Caki2 (cell line): ENCODE measurements around the gene SLC2A6. TPM values are rescaled to one million over a fixed set of nuclear protein-coding genes. Genes with fewer than 3 reads are reported as not detected.
A peak's percentile ranks its signal among the peaks of the same experiment; 100 is the strongest.
"Not testable (repeated sequence)": the region's sequence is repeated elsewhere in the genome, so short reads cannot be mapped to it uniquely, and the experiment has no call there.

ENCODE experiments used
- DNase-seq: peaks from one replicate; pipeline ENCODE4 v3.0.0-alpha.2; 2015; ENCODE audit warnings: low read depth
- in situ Hi-C: cut with HindIII; loops from 2 replicates; pipeline ENCODE4 v1.10.0; 2016; ENCODE audit warnings: low sequenced_read_pairs, low pct_unique_long_range_greater_than_20kb, mixed read lengths
- total RNA-seq: library from RNA; depleted of rRNA; stranded (reverse); fragments of >200 nt; shearing (Covaris generic); gene quantifications from 2 replicates; pipeline ENCODE4 v1.2.3, GENCODE V29; 2014; ENCODE audit warnings: low replicate concordance

SLC2A6 gene
- total RNA-seq, 1 experiment from 2014 or later = 19.6 TPM

DNA sequence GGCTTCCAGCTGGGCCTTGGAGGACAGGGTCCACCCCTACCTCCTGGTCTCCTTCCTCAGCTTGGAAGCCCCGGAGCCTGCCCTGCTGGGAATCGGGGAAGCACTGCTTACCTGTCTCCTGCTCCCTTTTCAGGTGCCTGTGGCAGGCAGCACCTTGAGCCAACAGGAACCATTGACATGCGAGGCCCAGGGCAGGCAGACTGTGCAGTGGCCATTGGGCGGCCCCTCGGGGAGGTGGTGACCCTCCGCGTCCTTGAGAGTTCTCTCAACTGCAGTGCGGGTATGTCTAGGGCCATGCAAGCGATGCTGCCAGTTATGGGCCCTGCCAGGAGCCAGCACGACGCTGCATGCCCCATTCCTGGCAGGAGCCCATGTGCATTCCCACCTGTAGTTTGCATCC lies 23.0 kb downstream of the SLC2A6 start:
- in situ Hi-C loops = no loop called here
- DNase-seq = no peak

- DNase-seq = no peak
- in situ Hi-C loops = no loop called here
These were observed 23.8 kb downstream of the SLC2A6 start for GRCh38 chr9:133454943-133455673.

GRCh38 chr9:133454325-133454724 lies 24.6 kb downstream of the SLC2A6 start:
- no peak for DNase-seq
- in situ Hi-C loops = no loop called here

- in situ Hi-C loops = no loop called here
- no peak for DNase-seq
These were observed 25.2 kb downstream of the SLC2A6 start for GRCh38 chr9:133453651-133454050.

DNA sequence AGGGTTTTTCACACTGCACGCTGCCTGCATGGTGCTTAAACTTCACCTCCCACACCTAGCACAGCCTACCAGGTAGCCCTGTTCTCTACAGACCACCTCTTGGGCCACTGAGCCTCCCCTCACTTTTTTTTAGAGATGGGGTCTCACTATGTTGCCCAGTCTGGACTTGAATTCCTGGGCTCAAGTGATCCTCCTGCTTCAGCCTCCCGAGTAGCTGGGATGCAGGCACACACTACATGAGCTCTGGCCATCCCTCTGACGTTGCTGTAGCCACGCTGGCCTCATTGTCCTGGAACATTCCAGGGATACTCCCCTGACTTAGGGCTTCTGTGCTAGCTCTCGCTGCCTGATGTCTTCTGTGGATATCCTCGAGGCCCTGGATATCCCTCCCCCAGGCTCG lies 26.3 kb downstream of the SLC2A6 start:
- no peak for DNase-seq
- in situ Hi-C loops = no loop called here

DNA sequence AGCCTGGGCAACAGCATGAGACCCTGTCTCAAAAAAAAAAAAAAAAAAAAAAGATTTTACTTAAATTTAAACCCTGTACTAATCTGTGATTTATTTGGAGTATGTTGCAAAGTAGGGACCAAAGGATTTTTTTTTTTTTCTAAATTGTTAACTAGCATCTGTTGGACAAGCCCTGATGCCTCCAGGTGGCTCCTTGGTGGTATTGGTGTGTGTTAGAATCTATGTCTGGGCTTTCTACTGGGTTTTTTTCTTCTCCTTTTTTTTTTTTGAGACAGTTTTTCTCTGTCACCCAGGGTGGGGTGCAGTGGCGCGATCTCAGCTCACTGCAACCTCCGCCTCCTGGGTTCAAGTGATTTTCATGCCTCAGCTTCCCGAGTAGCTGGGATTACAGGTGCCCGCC lies 27.0 kb downstream of the SLC2A6 start:
- in situ Hi-C loops, DNase-seq: not testable (repeated sequence)

GRCh38 chr9:133449760-133450159 lies 29.1 kb downstream of the SLC2A6 start:
- in situ Hi-C loops = no loop called here
- DNase-seq = peak; percentile 38

GRCh38 chr9:133448487-133448972 lies 30.4 kb downstream of the SLC2A6 start:
- no peak for DNase-seq
- in situ Hi-C loops = no loop called here

GRCh38 chr9:133445293-133445969 lies 33.5 kb downstream of the SLC2A6 start:
- in situ Hi-C loops = no loop called here
- no peak for DNase-seq

DNA sequence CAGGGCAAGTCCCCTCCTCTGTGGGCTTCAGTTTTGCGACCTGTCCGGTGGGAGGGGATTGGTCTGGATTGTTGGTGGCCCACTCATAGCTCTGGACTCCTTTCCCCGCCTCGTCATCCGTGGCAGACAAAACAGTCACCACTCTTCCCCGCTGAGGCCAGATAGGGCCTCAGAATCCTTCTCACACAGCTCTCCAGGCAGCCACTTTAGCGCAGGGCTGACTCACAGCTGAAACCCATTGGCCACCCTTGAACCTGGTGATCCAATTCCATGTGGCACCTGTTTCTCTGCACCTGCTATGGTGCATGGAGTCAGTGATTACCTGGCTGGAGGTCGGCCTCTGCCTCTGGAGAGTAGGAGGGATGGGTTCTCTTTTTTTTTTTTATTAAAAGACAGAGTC lies 34.9 kb downstream of the SLC2A6 start:
- no peak for DNase-seq
- in situ Hi-C loops = no loop called here

DNA sequence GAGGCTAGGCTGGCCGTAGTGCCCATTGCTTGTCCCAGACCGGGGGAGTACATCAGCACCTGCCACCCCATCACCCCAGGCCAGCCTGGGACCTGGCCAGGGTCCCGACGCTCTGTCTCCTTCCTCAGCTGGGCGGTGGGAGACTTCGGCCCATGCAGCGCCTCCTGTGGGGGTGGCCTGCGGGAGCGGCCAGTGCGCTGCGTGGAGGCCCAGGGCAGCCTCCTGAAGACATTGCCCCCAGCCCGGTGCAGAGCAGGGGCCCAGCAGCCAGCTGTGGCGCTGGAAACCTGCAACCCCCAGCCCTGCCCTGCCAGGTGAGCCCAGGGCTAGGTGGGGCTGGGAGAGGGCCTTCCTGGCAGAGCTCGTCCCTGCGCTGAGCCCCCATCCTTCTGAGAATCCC lies 35.7 kb downstream of the SLC2A6 start:
- no peak for DNase-seq
- in situ Hi-C loops = no loop called here

- no peak for DNase-seq
- in situ Hi-C loops = no loop called here
These were observed 37.3 kb downstream of the SLC2A6 start for GRCh38 chr9:133441571-133441970.

GRCh38 chr9:133440874-133441273 lies 38.0 kb downstream of the SLC2A6 start:
- DNase-seq = no peak
- in situ Hi-C loops = no loop called here

- in situ Hi-C loops = no loop called here
- no peak for DNase-seq
These were observed 39.6 kb downstream of the SLC2A6 start for GRCh38 chr9:133439337-133439736.

- in situ Hi-C loops = no loop called here
- DNase-seq = no peak
These were observed 41.0 kb downstream of the SLC2A6 start for GRCh38 chr9:133437753-133438531.

- no peak for DNase-seq
- in situ Hi-C loops = no loop called here
These were observed 42.2 kb downstream of the SLC2A6 start for GRCh38 chr9:133436681-133437080.

DNA sequence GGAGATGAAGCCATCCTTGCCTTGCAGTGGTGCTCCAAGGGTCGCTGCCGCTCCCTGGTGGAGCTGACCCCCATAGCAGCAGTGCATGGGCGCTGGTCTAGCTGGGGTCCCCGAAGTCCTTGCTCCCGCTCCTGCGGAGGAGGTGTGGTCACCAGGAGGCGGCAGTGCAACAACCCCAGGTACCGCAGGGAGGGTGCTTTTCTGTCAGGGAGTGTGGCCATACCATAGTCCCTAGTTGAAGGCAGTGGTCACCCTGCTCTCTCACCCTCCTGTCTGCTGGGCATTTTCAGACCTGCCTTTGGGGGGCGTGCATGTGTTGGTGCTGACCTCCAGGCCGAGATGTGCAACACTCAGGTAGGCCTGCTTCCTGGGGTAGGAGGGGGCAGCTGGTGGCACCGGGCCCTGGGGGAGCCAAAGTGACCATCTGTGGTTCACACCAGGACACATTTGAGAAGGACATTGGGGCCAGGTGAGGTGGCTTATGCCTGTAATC lies 45.5 kb downstream of the SLC2A6 start:
- in situ Hi-C loops = no loop called here
- DNase-seq = no peak

- in situ Hi-C loops = no loop called here
- no peak for DNase-seq
These were observed 48.7 kb downstream of the SLC2A6 start for GRCh38 chr9:133430244-133430643.

DNA sequence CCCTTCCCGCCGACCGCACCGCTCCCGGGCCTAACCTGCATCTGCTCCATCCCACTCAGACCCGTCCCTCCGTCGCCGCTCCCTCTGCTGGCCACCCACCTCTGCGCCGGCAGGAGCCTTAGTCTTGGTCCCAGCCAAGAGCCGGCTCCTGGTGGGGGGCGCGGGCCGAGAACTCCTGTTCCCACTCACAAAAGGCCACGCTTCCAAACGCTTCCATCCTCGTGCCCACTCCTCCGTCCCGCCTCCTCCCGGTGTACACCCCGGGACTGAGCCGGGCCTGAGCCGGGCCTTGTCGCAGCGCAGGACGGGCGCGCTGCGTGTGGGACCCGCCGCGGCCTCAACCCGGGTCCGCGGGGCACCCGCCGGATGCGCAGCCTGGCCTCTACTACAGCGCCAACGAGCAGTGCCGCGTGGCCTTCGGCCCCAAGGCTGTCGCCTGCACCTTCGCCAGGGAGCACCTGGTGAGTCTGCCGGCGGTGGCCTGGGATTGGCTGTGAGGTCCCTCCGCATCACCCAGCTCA lies 49.2 kb downstream of the SLC2A6 start:
- no peak for DNase-seq
- in situ Hi-C loops = no loop called here
